Epithelial cell of prostate (primary cell): ENCODE data around the gene NUMBL.

Experiments used
- DNase-seq: peaks from one replicate; pipeline ENCODE4 v3.0.0-alpha.2; 2011; ENCODE audit warnings: low read depth, low spot score
- H3K27ac ChIP-seq: fragments of 450-650 bp; 2 replicates; pipeline ENCODE4 v1.5.1; 2017; ENCODE audit warnings: mild to moderate bottlenecking

NUMBL gene

GRCh38 chr19:40716482-40717324 is 26.3 kb upstream of the NUMBL start, which contains the start of the genes COQ8B and ITPKC:
TSS of gene COQ8B (minus strand) at chr19:40716886. CDS start at chr19:40714632, 2,254 bp downstream.
TSS of gene ITPKC (plus strand) at chr19:40717112. CDS start at chr19:40717136, 24 bp downstream.
- peak within 1 kb of the TSS; percentile 99 for H3K27ac ChIP-seq
- DNase-seq, result peak; percentile 95

GRCh38 chr19:40716031-40716481 is 25.6 kb upstream of the NUMBL start:
- DNase-seq, result peak; percentile 96
- H3K27ac ChIP-seq, result peak overlapping the region; percentile 99

- H3K27ac ChIP-seq, result peak overlapping the region; percentile 99
- peak; percentile 59 for DNase-seq
Observed at GRCh38 chr19:40714441-40715299, 24.2 kb upstream of the NUMBL start.

GRCh38 chr19:40713939-40714338 is 23.5 kb upstream of the NUMBL start:
- no peak for DNase-seq
- peak overlapping the region; percentile 99 for H3K27ac ChIP-seq

- no peak for DNase-seq
- H3K27ac ChIP-seq, result no peak overlapping the region
Observed at GRCh38 chr19:40709817-40710216, 19.4 kb upstream of the NUMBL start.

GRCh38 chr19:40707615-40708014 is 17.2 kb upstream of the NUMBL start:
- no peak for DNase-seq
- H3K27ac ChIP-seq, result no peak overlapping the region

- H3K27ac ChIP-seq, result no peak overlapping the region
- DNase-seq, result no peak
Observed at GRCh38 chr19:40705950-40706619, 15.6 kb upstream of the NUMBL start.

- DNase-seq, result no peak
- no peak overlapping the region for H3K27ac ChIP-seq
Observed at GRCh38 chr19:40705362-40705651, 14.9 kb upstream of the NUMBL start.

- H3K27ac ChIP-seq, result no peak overlapping the region
Observed at GRCh38 chr19:40704491-40705361, 14.3 kb upstream of the NUMBL start.

GRCh38 chr19:40703029-40703755 is 12.7 kb upstream of the NUMBL start:
- no peak overlapping the region for H3K27ac ChIP-seq
- no peak for DNase-seq

More at GRCh38 chr19:40704491-40705361, 14.3 kb upstream of the NUMBL start:
- DNase-seq, result no peak

GRCh38 chr19:40702337-40703012 is 12.0 kb upstream of the NUMBL start:
- H3K27ac ChIP-seq, result no peak overlapping the region
- no peak for DNase-seq

- H3K27ac ChIP-seq, result no peak overlapping the region
- no peak for DNase-seq
Observed at GRCh38 chr19:40701758-40702157, 11.3 kb upstream of the NUMBL start.

- no peak overlapping the region for H3K27ac ChIP-seq
- no peak for DNase-seq
Observed at GRCh38 chr19:40700083-40700482, 9.6 kb upstream of the NUMBL start.

- no peak overlapping the region for H3K27ac ChIP-seq
- DNase-seq, result no peak
Observed at GRCh38 chr19:40697007-40697406, 6.6 kb upstream of the NUMBL start.

GRCh38 chr19:40695881-40696280 is 5.4 kb upstream of the NUMBL start:
- no peak for DNase-seq
- H3K27ac ChIP-seq, result no peak overlapping the region

- no peak overlapping the region for H3K27ac ChIP-seq
- DNase-seq, result no peak
Observed at GRCh38 chr19:40693896-40694295, 3.4 kb upstream of the NUMBL start.

GRCh38 chr19:40693150-40693788 is 2.8 kb upstream of the NUMBL start:
- no peak for DNase-seq
- no peak overlapping the region for H3K27ac ChIP-seq

GRCh38 chr19:40692212-40692551 is 1.7 kb upstream of the NUMBL start:
- H3K27ac ChIP-seq, result no peak overlapping the region
- no peak for DNase-seq
